ENCODE data around the gene IDI1. TPM values are rescaled to one million over a fixed set of nuclear protein-coding genes. Genes with fewer than 3 reads are reported as not detected.
"Not testable (repeated sequence)": the region's sequence is repeated elsewhere in the genome, so short reads cannot be mapped to it uniquely, and the experiment has no call there.

Gene IDI1
- total RNA-seq, 2 experiments from 2014 or later: 64.7 to 65.3 TPM

GRCh38 chr10:1084011-1084950 lies 35.4 kb upstream of the IDI1 start:
- CTCF ChIA-PET: interaction anchor here (1.9 kb wide), 1 partner anchor 11 kb away, joined by 5 read pairs; no protein-coding TSS in a partner anchor
- no peaks in the 10 kb centered on the region for H3K9me3 Mint-ChIP-seq (ENCODE audit: insufficient read depth)
- H3K4me1 Mint-ChIP-seq (ENCODE audit: low read depth): peaks cover 9% of the 10 kb centered on the region
- no peak overlapping the region for H3K4me3 Mint-ChIP-seq
- DNase-seq (no peak), ATAC-seq (no peak)
- POLR2A ChIA-PET: no interaction called here
- H3K36me3 Mint-ChIP-seq (ENCODE audit: low read depth): peaks cover 66% of the 10 kb centered on the region
- H3K27ac Mint-ChIP-seq: no peak overlapping the region
- H3K27me3 Mint-ChIP-seq (ENCODE audit: low read depth): no peaks in the 10 kb centered on the region

- Mint-ChIP-seq H3K27me3 (ENCODE audit: low read depth) (no peaks in the 10 kb centered on the region), H3K36me3 (ENCODE audit: low read depth) (peaks cover 67% of the 10 kb centered on the region), H3K27ac (no peak overlapping the region), H3K4me3 (no peak overlapping the region), H3K9me3 (ENCODE audit: insufficient read depth) (no peaks in the 10 kb centered on the region), H3K4me1 (ENCODE audit: low read depth) (peaks cover 9% of the 10 kb centered on the region)
- ATAC-seq (no peak), DNase-seq (no peak)
- ChIA-PET CTCF (interaction anchor here (1.9 kb wide), 1 partner anchor 10 kb away, joined by 5 read pairs; no protein-coding TSS in a partner anchor), POLR2A (no interaction called here)
These were observed 34.7 kb upstream of the IDI1 start for GRCh38 chr10:1083581-1083980.

GRCh38 chr10:1078668-1079067 lies 29.7 kb upstream of the IDI1 start:
- Mint-ChIP-seq H3K27me3 (ENCODE audit: low read depth) (no peaks in the 10 kb centered on the region), H3K4me1 (ENCODE audit: low read depth) (peaks cover 1% of the 10 kb centered on the region), H3K36me3 (ENCODE audit: low read depth) (peaks cover 49% of the 10 kb centered on the region), H3K4me3 (no peak overlapping the region), H3K27ac (no peak overlapping the region), H3K9me3 (ENCODE audit: insufficient read depth) (no peaks in the 10 kb centered on the region)
- no peak for ATAC-seq
- DNase-seq: no peak
- ChIA-PET POLR2A (no interaction called here), CTCF (no interaction called here)

GRCh38 chr10:1074748-1075308 lies 25.9 kb upstream of the IDI1 start:
- Mint-ChIP-seq H3K36me3 (ENCODE audit: low read depth) (peaks cover 31% of the 10 kb centered on the region), H3K4me1 (ENCODE audit: low read depth) (peaks cover 4% of the 10 kb centered on the region), H3K9me3 (ENCODE audit: insufficient read depth) (no peaks in the 10 kb centered on the region), H3K4me3 (no peak overlapping the region), H3K27ac (peak overlapping the region; percentile 9), H3K27me3 (ENCODE audit: low read depth) (no peaks in the 10 kb centered on the region)
- DNase-seq (no peak), ATAC-seq (peak; percentile 27)
- ChIA-PET POLR2A (interaction anchor here (1.0 kb wide), 1 partner anchor 19 kb away, joined by 3 read pairs; the partner anchor contains the start of gene WDR37), CTCF (interaction anchor here (1.4 to 2.5 kb wide), 4 partner anchors 11 to 87 kb away, joined by 3 to 6 read pairs (median 4); partner anchors contain the start of gene GTPBP4)

GRCh38 chr10:1074052-1074747 lies 25.3 kb upstream of the IDI1 start:
- DNase-seq: no peak
- peaks cover 28% of the 10 kb centered on the region for H3K36me3 Mint-ChIP-seq (ENCODE audit: low read depth)
- H3K27ac Mint-ChIP-seq: peak overlapping the region; percentile 9
- H3K27me3 Mint-ChIP-seq (ENCODE audit: low read depth): no peaks in the 10 kb centered on the region
- ChIA-PET CTCF (interaction anchor here (1.1 to 2.5 kb wide), 6 partner anchors 10 to 86 kb away, joined by 3 to 6 read pairs (median 4); partner anchors contain the start of gene GTPBP4), POLR2A (interaction anchor here (1.0 kb wide), 1 partner anchor 18 kb away, joined by 3 read pairs; the partner anchor contains the start of gene WDR37)
- H3K4me3 Mint-ChIP-seq: no peak overlapping the region
- H3K4me1 Mint-ChIP-seq (ENCODE audit: low read depth): peaks cover 10% of the 10 kb centered on the region
- peak; percentile 36 for ATAC-seq
- no peaks in the 10 kb centered on the region for H3K9me3 Mint-ChIP-seq (ENCODE audit: insufficient read depth)

DNA sequence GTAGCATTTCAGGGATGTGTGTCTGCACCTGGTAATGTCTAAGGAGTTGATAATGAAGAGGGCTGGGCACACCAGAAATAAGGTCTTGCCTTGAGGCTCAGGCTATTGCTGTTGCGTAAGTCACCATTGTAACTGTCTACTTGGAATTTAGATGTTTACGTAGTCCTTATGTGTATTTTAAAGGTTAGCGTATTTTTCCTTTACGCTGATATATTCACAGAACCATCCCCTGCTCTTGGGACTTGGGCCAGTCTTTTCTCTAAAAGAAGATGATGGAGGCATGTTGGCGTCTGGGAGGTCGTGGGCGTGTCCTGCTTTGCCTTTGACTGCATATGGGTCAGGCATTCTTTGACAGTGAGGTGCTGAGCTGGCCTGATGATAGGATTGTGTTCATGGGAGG lies 22.0 kb upstream of the IDI1 start:
- H3K9me3 Mint-ChIP-seq (ENCODE audit: insufficient read depth): no peaks in the 10 kb centered on the region
- POLR2A ChIA-PET: no interaction called here
- peaks cover 24% of the 10 kb centered on the region for H3K4me1 Mint-ChIP-seq (ENCODE audit: low read depth)
- no peaks in the 10 kb centered on the region for H3K27me3 Mint-ChIP-seq (ENCODE audit: low read depth)
- ATAC-seq: no peak
- peaks cover 26% of the 10 kb centered on the region for H3K36me3 Mint-ChIP-seq (ENCODE audit: low read depth)
- DNase-seq: no peak
- no peak overlapping the region for H3K4me3 Mint-ChIP-seq
- no peak overlapping the region for H3K27ac Mint-ChIP-seq
- CTCF ChIA-PET: no interaction called here

DNA sequence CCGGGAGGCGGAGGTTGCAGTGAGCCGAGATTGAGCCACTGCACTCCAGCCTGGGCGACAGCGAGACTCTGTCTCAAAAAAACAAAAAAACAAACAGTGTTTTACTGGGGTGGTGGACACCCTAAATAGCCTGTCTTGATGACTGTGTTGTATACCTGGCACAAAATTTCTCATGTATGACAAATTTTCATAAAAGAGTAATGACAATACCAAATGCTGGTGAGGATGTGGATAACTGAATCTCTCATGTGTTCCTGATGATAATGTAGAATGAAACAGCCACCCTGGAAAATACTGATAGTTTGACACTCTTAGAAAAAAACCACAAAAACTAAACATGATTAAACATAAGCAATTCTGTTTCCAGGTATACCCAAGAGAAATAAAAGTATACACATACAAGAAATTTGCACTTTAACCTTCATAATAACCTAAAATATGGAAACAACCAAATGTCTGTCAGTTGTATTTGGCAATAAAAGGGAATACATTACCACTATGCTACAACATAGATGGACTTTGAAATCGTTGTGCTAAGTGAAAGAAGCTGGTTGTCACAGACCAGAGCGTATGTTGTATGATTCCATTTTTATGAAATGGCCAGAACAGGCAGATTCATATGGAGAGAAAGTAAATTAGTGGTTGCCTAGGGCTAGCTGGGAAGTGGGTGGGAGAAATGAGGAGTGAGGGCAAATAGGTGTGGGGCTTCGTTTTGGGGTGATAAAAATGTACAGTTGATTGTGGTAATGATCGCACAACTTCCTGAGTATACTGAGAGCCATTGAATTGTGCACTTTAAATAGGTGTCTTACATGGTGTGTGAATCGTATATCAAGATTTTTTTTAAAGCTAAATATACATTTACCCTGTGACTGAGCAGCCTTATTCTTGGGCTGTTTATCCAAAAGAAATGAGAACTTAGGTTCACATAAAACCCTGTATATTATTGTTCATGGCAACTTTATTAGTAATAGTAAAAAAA lies 19.8 kb upstream of the IDI1 start:
- Mint-ChIP-seq H3K4me1 (ENCODE audit: low read depth) (peaks cover 37% of the 10 kb centered on the region), H3K27me3 (ENCODE audit: low read depth) (no peaks in the 10 kb centered on the region), H3K4me3 (no peak overlapping the region), H3K36me3 (ENCODE audit: low read depth) (peaks cover 25% of the 10 kb centered on the region), H3K9me3 (ENCODE audit: insufficient read depth) (no peaks in the 10 kb centered on the region), H3K27ac (no peak overlapping the region)
- DNase-seq: no peak
- ATAC-seq: no peak
- CTCF ChIA-PET: interaction anchor here (0.8 kb wide), 1 partner anchor 184 kb away, joined by 3 read pairs; no protein-coding TSS in a partner anchor
- POLR2A ChIA-PET: interaction anchor here (0.6 to 0.8 kb wide), 2 partner anchors 13 to 15 kb away, joined by 3 read pairs; partner anchors contain the start of gene WDR37

DNA sequence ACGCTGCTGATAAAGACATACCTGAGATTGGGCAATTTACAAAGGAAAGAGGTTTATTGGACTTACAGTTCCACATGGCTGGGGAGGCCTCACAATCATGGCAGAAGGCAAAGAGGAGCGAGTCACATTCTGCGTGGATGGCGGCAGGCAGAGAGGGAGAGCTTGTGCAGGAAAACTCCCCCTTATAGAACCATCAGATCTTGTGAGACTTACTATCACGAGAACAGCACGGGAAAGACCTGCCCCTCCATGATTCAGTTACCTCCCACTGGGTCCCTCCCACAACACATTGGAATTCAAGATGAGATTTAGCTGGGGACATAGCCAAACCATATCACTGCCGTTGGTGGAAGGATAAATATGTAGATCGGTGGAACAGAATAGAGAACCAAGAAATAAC lies 17.8 kb upstream of the IDI1 start:
- POLR2A ChIA-PET; CTCF ChIA-PET; H3K27ac Mint-ChIP-seq; H3K4me3 Mint-ChIP-seq; ATAC-seq; H3K27me3 Mint-ChIP-seq (ENCODE audit: low read depth); DNase-seq; H3K9me3 Mint-ChIP-seq (ENCODE audit: insufficient read depth): not testable (repeated sequence)
- Mint-ChIP-seq H3K4me1 (ENCODE audit: low read depth) (peaks cover 55% of the 10 kb centered on the region), H3K36me3 (ENCODE audit: low read depth) (peaks cover 32% of the 10 kb centered on the region)

- Mint-ChIP-seq H3K9me3 (ENCODE audit: insufficient read depth) (no peaks in the 10 kb centered on the region), H3K36me3 (ENCODE audit: low read depth) (peaks cover 43% of the 10 kb centered on the region), H3K4me3 (no peak overlapping the region), H3K27me3 (ENCODE audit: low read depth) (no peaks in the 10 kb centered on the region), H3K27ac (no peak overlapping the region), H3K4me1 (ENCODE audit: low read depth) (peaks cover 71% of the 10 kb centered on the region)
- DNase-seq: no peak
- POLR2A ChIA-PET: no interaction called here
- CTCF ChIA-PET: interaction anchor here (1.2 kb wide), 1 partner anchor 15 kb away, joined by 3 read pairs; no protein-coding TSS in a partner anchor
- ATAC-seq: no peak
These were observed 16.0 kb upstream of the IDI1 start for GRCh38 chr10:1064964-1065247.

DNA sequence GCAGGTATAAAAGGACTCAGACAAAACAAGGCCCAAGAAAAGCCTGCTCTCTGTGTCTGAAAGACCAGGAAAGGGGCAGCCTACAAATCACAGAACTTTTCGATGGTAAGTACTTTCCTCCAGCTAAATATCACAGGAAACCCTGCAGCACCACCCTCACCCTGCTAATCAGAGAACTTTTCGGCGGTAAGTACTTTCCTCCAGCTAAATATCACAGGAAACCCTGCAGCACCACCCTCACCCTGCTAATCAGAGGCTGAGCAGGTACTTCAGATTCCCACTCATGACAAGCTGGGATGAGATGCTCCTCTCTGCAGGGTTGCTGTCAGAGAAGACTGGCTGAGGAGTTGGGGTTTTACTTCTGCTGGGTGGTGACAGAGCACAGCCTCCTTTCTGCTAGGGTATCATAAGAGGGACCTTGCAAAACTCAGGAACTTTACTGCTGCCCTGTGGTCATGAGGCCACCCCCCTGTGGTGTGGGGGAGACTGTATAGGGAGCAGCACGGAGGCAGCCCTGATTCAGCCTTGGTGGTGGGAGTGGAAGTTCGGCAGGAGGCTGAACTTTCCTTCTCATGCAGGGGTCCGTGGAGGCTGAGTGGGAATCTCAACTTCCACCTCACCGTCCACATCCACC lies 14.4 kb upstream of the IDI1 start:
- ChIA-PET CTCF (interaction anchor here (0.7 to 1.4 kb wide), 2 partner anchors 10 to 11 kb away, joined by 4 to 5 read pairs; no protein-coding TSS in a partner anchor), POLR2A (interaction anchor here (0.7 kb wide), 1 partner anchor 14 kb away, joined by 3 read pairs; no protein-coding TSS in a partner anchor)
- H3K4me1 Mint-ChIP-seq (ENCODE audit: low read depth): peaks cover 70% of the 10 kb centered on the region
- H3K36me3 Mint-ChIP-seq (ENCODE audit: low read depth): peaks cover 46% of the 10 kb centered on the region
- no peaks in the 10 kb centered on the region for H3K9me3 Mint-ChIP-seq (ENCODE audit: insufficient read depth)
- ATAC-seq: peak; percentile 75
- H3K27me3 Mint-ChIP-seq (ENCODE audit: low read depth): no peaks in the 10 kb centered on the region
- H3K27ac Mint-ChIP-seq: peak overlapping the region; percentile 85
- DNase-seq: peak; percentile 36
- H3K4me3 Mint-ChIP-seq: peak overlapping the region; percentile 58
